CD4-positive, alpha-beta T cell treated with Interleukin-21 for 1 hour (primary cell): ENCODE measurements around the gene SRSF4.
"Not testable (repeated sequence)": the region's sequence is repeated elsewhere in the genome, so short reads cannot be mapped to it uniquely, and the experiment has no call there.

Experiments
- DNase-seq: peaks from one replicate; pipeline ENCODE4 v3.0.0-alpha.2; 2020

SRSF4 gene

GRCh38 chr1:29162476-29163138 lies 19.1 kb downstream of the SRSF4 start:
- DNase-seq: no peak

GRCh38 chr1:29162025-29162424 lies 19.7 kb downstream of the SRSF4 start:
- no peak for DNase-seq

- DNase-seq: no peak
Observed at GRCh38 chr1:29159773-29160172, 21.9 kb downstream of the SRSF4 start.

- no peak for DNase-seq
Observed at GRCh38 chr1:29157269-29157601, 24.5 kb downstream of the SRSF4 start.

- no peak for DNase-seq
Observed at GRCh38 chr1:29156543-29157268, 25.0 kb downstream of the SRSF4 start.

GRCh38 chr1:29152046-29152805 lies 29.5 kb downstream of the SRSF4 start:
- DNase-seq: no peak

GRCh38 chr1:29150346-29150745 lies 31.4 kb downstream of the SRSF4 start:
- DNase-seq: not testable (repeated sequence)

GRCh38 chr1:29148656-29149491 lies 32.8 kb downstream of the SRSF4 start:
- no peak for DNase-seq

- no peak for DNase-seq
Observed at GRCh38 chr1:29145739-29146437, 35.8 kb downstream of the SRSF4 start.

- no peak for DNase-seq
Observed at GRCh38 chr1:29144178-29144577, 37.5 kb downstream of the SRSF4 start.

GRCh38 chr1:29142714-29143113 lies 39.0 kb downstream of the SRSF4 start:
- DNase-seq: no peak

GRCh38 chr1:29136391-29136915 lies 45.2 kb downstream of the SRSF4 start:
- no peak for DNase-seq

- DNase-seq: no peak
Observed at GRCh38 chr1:29134695-29135028, 47.0 kb downstream of the SRSF4 start.

GRCh38 chr1:29133861-29134694 lies 47.6 kb downstream of the SRSF4 start:
- DNase-seq: no peak

- not testable (repeated sequence) for DNase-seq
Observed at GRCh38 chr1:29131056-29131455, 50.6 kb downstream of the SRSF4 start.

- DNase-seq: no peak
Observed at GRCh38 chr1:29129916-29130315, 51.8 kb downstream of the SRSF4 start.

GRCh38 chr1:29128739-29129138 lies 53.0 kb downstream of the SRSF4 start:
- no peak for DNase-seq

GRCh38 chr1:29126198-29126597 lies 55.5 kb downstream of the SRSF4 start:
- no peak for DNase-seq

GRCh38 chr1:29125788-29126187 lies 55.9 kb downstream of the SRSF4 start:
- DNase-seq: no peak

- no peak for DNase-seq
Observed at GRCh38 chr1:29125237-29125641, 56.5 kb downstream of the SRSF4 start.
